Activated CD8-positive, alpha-beta memory T cell treated with anti-CD3 and anti-CD28 coated beads for 4 hours (primary cell): ENCODE results near the gene ADGRF1.
"Not testable (repeated sequence)": the region's sequence is repeated elsewhere in the genome, so short reads cannot be mapped to it uniquely, and the experiment has no call there.

Source experiments
- DNase-seq, 2 donors: peaks; one replicate each; pipeline ENCODE4 v3.0.0-alpha.2; 2020; ENCODE audit warnings: low read depth in 2 of 2

ADGRF1 gene

GRCh38 chr6:47042275-47042791, at the start of gene ADGRF1:
ADGRF1 (minus strand) TSS chr6:47042332; CDS start chr6:47029061, 13,271 bp downstream.
- no peak for DNase-seq

- no peak for DNase-seq
Observed at GRCh38 chr6:47090881-47091280, 48.7 kb upstream of the ADGRF1 start.

GRCh38 chr6:47089473-47089872, 47.3 kb upstream of the ADGRF1 start:
- DNase-seq: not testable (repeated sequence)

- no peak for DNase-seq
Observed at GRCh38 chr6:47086051-47086770, 44.1 kb upstream of the ADGRF1 start.

GRCh38 chr6:47084610-47085009, 42.5 kb upstream of the ADGRF1 start:
- DNase-seq: no peak

- DNase-seq: no peak
Observed at GRCh38 chr6:47083586-47084047, 41.5 kb upstream of the ADGRF1 start.

- DNase-seq: no peak
Observed at GRCh38 chr6:47080083-47080596, 38.0 kb upstream of the ADGRF1 start.

GRCh38 chr6:47079638-47080037, 37.5 kb upstream of the ADGRF1 start:
- no peak for DNase-seq

- no peak for DNase-seq
Observed at GRCh38 chr6:47078991-47079390, 36.9 kb upstream of the ADGRF1 start.

- DNase-seq: no peak
Observed at GRCh38 chr6:47076422-47077344, 34.6 kb upstream of the ADGRF1 start.

GRCh38 chr6:47075741-47076421, 33.7 kb upstream of the ADGRF1 start:
- no peak for DNase-seq

- no peak for DNase-seq
Observed at GRCh38 chr6:47075168-47075567, 33.0 kb upstream of the ADGRF1 start.

GRCh38 chr6:47073125-47074110, 31.3 kb upstream of the ADGRF1 start:
- DNase-seq: no peak

- no peak for DNase-seq
Observed at GRCh38 chr6:47072667-47073066, 30.5 kb upstream of the ADGRF1 start.

- no peak for DNase-seq
Observed at GRCh38 chr6:47071681-47072080, 29.5 kb upstream of the ADGRF1 start.

GRCh38 chr6:47070461-47070860, 28.3 kb upstream of the ADGRF1 start:
- no peak for DNase-seq

- DNase-seq: no peak
Observed at GRCh38 chr6:47069156-47069555, 27.0 kb upstream of the ADGRF1 start.

- no peak for DNase-seq
Observed at GRCh38 chr6:47066418-47066817, 24.3 kb upstream of the ADGRF1 start.

GRCh38 chr6:47064274-47064673, 22.1 kb upstream of the ADGRF1 start:
- DNase-seq: no peak

GRCh38 chr6:47062346-47062745, 20.2 kb upstream of the ADGRF1 start:
- no peak for DNase-seq
